GM10248 (cell line): ENCODE results near the gene TUBGCP6.

Source experiments
- CTCF ChIA-PET: fragments of 300-600 bp; sonication (Branson Sonifier 250); formaldehyde crosslinking; extraction: SDS; loops from one replicate; lab custom pipeline; 2021; ENCODE audit warnings: antibody characterized with exemption; lab: Yijun Ruan, JAX
- POLR2A ChIA-PET: fragments of 350-650 bp; sonication (Branson Sonifier 250); formaldehyde crosslinking; extraction: SDS; loops from one replicate; lab custom pipeline; 2020; ENCODE audit warnings: antibody characterized with exemption; lab: Yijun Ruan, JAX
- DNase-seq: peaks from one replicate; pipeline ENCODE4 v3.0.0; 2012; ENCODE audit errors: extremely low spot score
- TF ChIP-seq, protein P1 (sequence below): IDR thresholded peaks from 2 replicates; pipeline ENCODE4 v1.5.1; 2012; ENCODE audit warnings: mild to moderate bottlenecking, low read depth; ENCODE audit errors: extremely low read depth, missing control alignments, control extremely low read depth

TUBGCP6 gene

DNA sequence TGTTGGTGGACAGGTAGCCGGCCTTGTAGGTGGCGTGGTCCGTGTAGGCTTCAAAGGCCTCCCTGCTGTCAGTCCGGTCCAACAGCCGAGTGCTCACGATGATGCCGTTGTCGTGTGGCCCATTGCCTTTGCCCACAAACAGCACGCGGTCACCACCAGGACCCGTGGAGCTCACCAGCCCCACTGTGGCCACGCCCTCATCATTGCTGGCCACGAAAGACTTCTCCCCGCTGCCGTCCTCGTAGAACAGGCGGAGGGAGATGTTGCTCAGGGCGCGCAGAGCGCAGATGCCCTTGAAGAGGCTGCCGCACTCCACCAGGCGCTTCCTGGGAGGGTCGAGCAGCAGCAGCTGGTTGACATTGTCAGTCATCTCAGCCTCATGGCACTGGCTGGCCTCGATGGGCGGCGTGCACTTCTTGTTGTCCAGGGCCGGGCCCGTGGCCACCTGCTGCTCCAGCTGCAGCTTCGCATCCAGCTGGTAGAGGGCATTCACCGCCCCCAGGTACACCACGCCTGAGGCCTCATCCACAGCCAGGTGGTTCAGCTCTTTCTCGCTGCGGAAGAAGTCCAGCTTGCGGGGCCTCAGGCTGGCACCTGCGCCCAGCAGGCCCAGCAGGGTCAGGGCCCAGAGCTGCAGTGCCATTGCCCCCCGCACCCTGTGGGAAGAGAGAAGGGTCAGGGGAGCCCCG is 45.3 kb upstream of the TUBGCP6 start:
- no peak for DNase-seq
- ChIA-PET POLR2A (interaction anchor here (0.6 kb wide), 1 partner anchor 235 kb away, joined by 6 read pairs; the partner anchor contains the start of gene SCO2), CTCF (interaction anchor here (1.0 to 8.4 kb wide), 4 partner anchors 8 to 52 kb away, joined by 3 to 68 read pairs (median 4); no protein-coding TSS in a partner anchor)
- TF ChIP-seq, protein P1, sequence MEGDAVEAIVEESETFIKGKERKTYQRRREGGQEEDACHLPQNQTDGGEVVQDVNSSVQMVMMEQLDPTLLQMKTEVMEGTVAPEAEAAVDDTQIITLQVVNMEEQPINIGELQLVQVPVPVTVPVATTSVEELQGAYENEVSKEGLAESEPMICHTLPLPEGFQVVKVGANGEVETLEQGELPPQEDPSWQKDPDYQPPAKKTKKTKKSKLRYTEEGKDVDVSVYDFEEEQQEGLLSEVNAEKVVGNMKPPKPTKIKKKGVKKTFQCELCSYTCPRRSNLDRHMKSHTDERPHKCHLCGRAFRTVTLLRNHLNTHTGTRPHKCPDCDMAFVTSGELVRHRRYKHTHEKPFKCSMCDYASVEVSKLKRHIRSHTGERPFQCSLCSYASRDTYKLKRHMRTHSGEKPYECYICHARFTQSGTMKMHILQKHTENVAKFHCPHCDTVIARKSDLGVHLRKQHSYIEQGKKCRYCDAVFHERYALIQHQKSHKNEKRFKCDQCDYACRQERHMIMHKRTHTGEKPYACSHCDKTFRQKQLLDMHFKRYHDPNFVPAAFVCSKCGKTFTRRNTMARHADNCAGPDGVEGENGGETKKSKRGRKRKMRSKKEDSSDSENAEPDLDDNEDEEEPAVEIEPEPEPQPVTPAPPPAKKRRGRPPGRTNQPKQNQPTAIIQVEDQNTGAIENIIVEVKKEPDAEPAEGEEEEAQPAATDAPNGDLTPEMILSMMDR, result no peak

DNA sequence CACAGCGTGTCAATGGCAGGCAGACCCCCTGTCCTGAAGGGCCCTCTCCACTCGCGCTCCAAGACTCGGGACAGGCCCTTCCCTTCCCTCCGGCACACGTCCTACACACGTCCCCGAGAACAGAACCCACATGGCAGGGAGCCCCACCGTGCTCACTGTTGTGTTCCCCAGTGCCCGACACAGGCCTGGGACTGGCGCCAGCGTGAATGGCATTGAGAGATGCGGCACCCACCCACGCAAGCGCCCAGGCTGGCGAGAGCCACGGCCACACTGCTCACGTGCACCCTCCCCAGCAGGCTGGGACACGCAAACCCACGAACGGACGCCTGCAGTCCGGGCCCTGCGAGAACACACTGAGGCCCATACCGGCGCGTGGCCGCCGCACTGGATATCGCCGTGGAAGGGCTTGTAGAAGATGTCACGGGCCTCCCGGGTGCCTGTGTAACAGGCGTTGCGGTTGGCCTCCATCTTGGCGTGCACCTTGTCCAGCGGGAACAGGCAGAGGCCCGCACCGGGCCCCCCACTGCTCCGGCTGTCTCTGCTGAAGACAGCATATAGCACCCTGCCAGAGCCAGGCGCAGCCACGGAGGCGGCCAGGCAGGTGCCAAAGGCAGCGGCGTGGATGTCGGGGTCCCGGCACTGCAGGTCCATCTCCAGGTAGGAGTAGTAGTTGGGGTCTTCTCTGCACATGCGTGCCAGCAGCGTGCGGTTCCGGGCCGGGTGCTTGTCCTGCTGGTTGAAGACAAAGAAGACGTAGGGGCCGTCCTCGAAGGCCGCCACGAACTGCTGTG is 44.5 kb upstream of the TUBGCP6 start:
- ChIA-PET POLR2A (no interaction called here), CTCF (interaction anchor here (8.4 kb wide), 1 partner anchor 14 kb away, joined by 68 read pairs; no protein-coding TSS in a partner anchor)
- DNase-seq, result no peak
- TF ChIP-seq, protein P1, result no peak

DNA sequence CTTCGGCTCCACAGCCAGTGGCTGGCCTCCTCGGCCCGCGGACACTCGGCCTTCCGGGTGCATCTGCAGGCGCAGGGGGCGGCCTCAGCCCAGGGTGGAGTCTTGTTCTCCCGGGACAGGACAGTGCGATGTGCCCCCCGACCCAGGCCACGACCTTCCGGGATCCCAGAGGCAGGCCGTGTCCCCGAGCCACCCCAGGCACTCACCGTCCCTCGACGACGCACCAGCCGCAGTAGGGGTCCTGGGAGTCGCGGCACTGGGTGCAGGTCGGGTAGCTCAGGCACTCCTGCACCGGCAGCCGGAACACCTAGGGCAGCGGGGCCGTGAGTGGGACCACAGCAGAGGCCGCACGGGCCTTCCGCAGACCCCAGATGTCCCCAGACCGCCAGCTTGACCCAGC is 42.9 kb upstream of the TUBGCP6 start:
- TF ChIP-seq, protein P1, result no peak
- no peak for DNase-seq
- ChIA-PET POLR2A (no interaction called here), CTCF (interaction anchor here (0.9 to 1.6 kb wide), 2 partner anchors 11 to 39 kb away, joined by 3 to 7 read pairs; partner anchors contain the start of gene DENND6B)

DNA sequence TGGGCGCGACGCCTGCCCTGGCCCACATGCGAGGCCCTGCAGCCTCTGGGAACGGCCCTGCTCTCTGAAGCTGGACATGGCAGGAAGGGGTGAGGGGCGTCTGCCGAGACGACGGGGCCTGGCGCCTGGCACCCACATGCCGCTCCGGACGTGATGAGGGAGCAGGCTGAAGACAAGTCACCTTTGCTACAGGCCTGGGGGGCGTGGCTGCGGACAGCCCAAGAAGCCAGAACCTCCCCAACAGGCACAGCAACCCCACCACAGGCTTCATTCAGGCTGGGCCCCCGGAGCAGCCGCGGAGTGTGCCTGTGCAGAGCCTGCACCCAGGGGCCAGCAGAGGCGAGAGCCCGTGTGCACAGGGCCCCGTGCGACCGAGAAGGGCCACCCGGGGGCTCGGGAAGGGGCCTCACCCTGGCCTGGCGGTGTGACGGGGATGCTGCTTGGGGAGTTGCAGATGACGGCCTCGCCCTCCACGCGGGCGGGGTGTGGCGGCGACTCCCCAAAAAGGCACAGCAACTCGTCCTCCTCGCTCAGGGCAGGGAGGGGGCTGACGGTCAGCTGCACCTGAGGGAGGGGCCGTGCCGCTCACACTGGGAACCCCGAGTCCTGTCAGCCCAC is 42.0 kb upstream of the TUBGCP6 start:
- ChIA-PET POLR2A (no interaction called here), CTCF (no interaction called here)
- no peak for DNase-seq
- TF ChIP-seq, protein P1, result no peak

DNA sequence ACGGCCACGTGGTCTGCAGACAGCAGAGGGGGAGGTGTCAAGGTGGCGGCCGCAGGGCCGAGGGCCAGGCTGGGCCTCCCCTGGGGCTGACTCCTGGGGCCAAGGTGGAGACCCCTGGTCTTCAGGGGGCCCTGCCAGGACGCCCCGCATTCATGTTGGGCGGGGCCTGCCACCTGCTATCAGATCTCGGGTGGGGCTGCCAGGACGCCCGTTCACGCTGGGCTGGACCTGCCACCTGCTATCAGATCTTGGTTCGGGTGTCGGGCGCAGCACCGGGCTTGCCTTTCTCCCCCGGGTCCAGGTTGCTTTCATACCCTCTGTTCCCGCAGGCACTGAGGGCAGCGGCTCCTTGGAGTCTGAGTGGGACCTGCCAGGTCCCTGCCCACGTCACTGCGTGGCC is 41.5 kb upstream of the TUBGCP6 start:
- POLR2A ChIA-PET, result no interaction called here
- TF ChIP-seq, protein P1, result no peak

DNA sequence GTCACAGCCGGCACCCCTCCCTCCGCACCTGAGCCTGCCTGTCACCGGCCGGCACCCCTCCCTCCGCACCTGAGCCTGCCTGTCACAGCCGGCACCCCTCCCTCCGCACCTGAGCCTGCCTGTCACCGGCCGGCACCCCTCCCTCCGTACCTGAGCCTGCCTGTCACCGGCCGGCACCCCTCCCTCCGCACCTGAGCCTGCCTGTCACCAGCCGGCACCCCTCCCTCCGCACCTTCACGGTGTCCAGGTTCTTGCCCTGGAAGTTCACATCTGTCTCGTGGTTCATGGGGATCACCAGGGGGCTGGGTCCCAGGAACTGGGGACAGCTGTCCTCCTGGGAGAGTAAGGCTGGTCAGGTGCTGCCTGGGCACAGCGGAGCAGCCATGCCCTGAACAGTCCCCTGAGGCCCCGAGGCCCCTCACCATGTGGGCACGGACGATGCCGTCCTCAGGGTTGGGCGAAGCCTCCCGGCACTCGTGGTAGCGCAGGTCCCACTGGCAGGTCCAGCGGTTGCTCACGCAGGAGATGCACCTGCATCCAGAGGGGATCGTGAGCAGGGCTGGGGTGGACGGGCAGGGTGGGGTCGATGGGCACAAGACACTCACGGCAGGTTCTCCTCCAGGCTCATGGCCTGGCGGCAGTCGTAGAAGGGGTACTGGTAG is 40.9 kb upstream of the TUBGCP6 start:
- DNase-seq, result no peak
- ChIA-PET CTCF (no interaction called here), POLR2A (no interaction called here)
- TF ChIP-seq, protein P1, result no peak

More for the DNA sequence above, 41.5 kb upstream of the TUBGCP6 start:
- DNase-seq, result no peak
- CTCF ChIA-PET, result no interaction called here
